Cerebellar cortex (tissue), 1 donor: ENCODE data around the gene RSPO3.

Source experiments
- DNase-seq: peaks from one replicate; pipeline ENCODE4 v3.0.0-alpha.2; 2015; ENCODE audit warnings: low spot score

Gene RSPO3

DNA sequence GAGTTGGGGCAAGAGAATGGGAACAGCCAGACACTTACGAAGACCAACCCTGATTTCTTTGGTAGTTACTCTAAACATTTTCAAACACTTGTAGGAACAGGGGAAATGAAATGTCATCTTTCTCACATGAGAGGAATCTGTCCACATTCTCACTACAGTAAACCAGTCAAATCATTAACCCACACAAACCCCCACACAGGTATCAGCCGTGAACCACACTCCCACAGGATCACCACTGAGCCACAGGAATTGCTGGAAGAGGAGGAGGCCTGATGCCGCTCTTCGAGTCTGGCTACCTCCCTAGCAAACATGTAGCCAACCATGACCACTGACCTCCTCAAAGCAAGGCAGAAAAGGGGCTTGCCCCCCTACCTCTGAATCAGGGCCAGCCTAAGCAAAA, 6.9 kb upstream of the RSPO3 start:
- DNase-seq = no peak

GRCh38 chr6:127114214-127114760, 4.2 kb upstream of the RSPO3 start:
- no peak for DNase-seq

GRCh38 chr6:127115084-127115655, 3.3 kb upstream of the RSPO3 start:
- no peak for DNase-seq

- DNase-seq = no peak
Measured at GRCh38 chr6:127115746-127116145, 2.7 kb upstream of the RSPO3 start.

DNA sequence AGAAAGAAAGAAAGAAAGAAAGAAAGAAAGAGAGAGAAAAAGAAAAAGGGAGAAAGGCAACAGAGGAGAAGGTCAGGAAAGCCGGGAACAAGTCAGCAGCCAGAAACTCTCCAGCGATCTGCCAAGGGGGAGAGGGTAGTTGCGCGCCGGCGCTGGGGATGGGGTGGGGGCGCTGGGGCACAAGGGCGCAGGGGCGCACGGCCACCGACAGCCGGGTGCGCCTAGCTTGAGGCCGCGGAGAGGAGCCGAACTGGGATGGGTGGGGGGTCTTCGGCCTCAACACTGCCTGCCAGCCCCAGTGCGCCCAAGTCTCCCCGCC, 533 bp upstream of the RSPO3 start:
- no peak for DNase-seq

- DNase-seq = peak; percentile 36
Measured at GRCh38 chr6:127119102-127120022, 891 bp downstream of the RSPO3 start.

DNA sequence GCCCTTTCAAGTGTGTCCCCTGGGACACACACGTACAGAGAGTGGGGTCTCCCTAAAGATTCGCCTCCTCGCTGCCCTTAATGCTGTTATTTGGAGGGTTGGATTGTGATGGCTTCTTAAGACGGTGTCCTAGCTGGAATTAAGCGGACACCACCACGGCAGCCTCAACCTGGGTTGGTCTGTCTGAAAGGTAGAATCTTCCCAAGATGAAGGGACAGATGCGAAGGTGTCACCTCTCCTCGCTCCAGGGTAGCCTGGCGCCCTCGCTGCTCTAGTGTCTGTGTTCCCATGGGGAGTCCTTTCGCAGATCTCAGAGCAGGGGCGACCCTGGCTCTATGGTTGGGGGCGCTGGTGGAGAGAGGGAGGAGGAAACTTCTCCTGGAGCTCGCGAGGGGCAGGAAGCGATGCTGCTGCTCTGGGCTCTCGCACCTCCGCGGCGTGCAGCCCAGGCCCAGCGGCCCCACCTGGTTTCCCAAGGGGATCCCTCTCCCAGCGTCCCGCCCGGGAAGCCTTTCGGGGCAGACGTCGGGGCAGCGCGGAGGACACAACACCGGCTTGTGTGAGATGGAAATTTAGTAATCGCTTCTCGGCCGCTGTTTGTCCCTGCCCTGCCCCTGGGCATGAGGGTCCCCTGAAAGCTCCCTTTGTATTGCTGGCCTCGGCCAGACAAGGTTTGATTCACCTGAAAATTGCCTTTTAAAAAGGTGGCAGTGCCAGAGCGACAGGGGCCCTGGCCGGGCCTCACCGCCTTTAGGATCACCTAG, 1.7 kb downstream of the RSPO3 start:
- no peak for DNase-seq

GRCh38 chr6:127120787-127121636, 2.5 kb downstream of the RSPO3 start:
- peak; percentile 95 for DNase-seq

DNA sequence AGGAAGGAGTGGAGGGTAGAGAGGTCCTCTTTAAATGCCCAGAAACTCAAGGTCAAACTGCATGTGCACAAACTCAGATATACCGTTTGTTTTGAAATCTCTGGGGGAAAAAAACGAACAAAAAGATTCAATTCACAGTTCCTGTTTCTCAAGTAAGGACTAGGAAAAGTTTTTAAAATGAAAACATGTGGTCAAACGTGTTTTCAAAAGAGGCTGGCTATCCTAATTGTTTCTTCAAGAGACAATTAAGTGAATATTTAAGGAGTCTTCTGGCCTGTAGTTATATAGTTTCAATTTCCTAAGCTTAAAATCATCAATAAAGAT, 3.1 kb downstream of the RSPO3 start:
- DNase-seq = no peak

DNA sequence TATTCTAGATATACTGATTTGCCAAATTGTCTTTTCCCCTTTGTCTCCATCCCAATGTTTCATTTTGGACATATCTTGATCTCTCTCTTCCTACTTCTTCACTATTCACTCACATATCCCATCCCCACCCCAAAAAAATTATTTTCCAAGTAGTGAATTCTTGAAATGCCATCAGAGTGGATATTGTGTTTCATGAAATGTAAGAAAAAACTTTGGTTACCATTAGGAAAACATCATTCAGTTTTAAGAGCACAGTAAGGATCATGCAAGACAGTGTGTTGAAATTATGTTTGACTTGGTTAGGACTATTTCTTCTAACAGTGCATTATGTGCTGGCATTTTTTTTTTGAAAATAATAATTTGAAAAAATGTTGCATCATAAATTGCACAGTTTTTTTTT, 5.7 kb downstream of the RSPO3 start:
- DNase-seq = no peak

DNA sequence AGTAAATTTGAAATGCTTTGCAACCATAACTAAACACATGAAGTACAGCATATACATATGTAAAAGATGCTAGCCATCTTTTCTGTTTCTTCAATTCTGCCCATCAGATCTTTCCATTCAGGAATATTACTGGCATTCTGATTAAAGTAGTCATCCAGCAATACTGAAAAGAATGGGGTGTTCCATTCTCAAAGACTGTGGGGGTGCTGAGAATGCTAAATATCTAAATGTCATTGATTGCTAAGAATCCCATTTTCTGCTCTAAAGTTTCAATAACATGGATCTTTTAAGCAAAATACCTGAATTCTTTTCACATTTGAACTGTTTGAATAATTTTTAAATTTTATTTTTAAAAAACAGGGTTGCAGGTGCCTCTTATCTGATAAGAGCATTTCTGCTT, 6.2 kb downstream of the RSPO3 start:
- DNase-seq = no peak

- no peak for DNase-seq
Measured at GRCh38 chr6:127128066-127128465, 9.6 kb downstream of the RSPO3 start.

- DNase-seq = no peak
Measured at GRCh38 chr6:127129251-127129650, 10.8 kb downstream of the RSPO3 start.

DNA sequence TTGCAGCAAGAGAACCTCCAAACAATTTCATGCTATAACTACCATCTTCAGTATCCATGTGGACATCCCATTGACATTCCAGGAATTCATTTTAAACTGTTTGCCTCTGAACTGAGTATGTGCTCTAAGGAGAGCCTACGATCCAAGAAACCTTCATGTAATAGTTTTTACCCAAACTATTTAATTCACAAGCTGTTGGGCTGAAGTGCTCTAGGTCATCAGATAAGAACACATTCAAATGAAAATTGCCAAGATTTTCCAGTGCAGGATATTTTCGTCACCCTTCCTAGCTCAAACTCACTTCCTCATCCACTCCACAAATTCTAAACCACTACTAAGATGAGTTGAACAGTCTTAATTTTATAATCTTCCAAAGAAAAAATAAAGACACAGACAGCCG, 12.8 kb downstream of the RSPO3 start:
- DNase-seq = no peak

DNA sequence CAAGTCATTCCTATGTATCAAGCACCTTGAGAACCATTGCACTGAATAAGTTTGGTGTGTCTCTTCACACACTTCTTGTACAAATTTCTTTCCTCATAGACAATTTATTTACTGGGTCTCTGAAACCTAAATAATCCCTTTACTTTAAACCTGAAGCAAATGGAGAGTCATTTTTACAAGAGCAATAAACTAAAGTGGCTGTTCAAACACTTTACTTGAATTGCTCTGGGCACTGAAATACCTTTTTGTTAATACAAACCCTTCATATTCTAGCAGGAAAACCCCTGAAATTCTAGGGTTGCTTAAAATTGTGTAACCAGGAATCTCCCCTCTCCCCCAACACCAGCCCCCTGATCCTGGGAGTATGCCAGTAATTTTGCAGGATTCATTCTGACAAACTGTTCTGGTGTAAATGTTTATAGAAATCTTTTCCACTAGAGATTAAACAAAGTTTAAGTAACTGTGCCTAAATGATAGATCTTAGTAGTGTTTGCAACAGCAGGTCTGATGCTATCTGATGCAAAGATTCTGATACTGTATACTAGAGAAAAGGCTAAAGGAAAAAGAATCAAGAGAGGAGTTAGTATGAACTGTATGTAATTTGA, 13.4 kb downstream of the RSPO3 start:
- DNase-seq = no peak

GRCh38 chr6:127134136-127134535, 15.7 kb downstream of the RSPO3 start:
- DNase-seq = no peak

GRCh38 chr6:127136786-127137185, 18.3 kb downstream of the RSPO3 start:
- no peak for DNase-seq

DNA sequence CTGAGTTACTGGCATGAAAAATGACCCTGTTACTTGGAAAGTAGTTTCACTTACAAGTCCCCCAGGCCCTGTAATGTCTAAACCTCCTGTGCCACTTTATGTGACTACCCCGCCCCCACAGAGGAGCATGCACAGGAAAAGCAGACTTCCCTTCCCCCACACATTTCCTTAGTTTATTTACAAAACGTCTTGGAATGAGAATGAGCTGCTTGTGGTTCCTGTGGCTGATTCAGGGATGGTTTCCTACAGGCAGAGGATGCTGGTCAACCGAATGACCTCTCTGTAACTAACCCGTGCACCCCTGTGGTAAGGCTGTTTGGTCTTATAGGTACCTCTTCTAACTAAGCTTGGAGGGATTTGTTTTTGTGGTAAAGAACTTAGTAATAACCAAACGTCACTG, 28.5 kb downstream of the RSPO3 start:
- no peak for DNase-seq

GRCh38 chr6:127147534-127147933, 29.1 kb downstream of the RSPO3 start:
- no peak for DNase-seq

- DNase-seq = peak; percentile 22
Measured at GRCh38 chr6:127148511-127148910, 30.0 kb downstream of the RSPO3 start.

DNA sequence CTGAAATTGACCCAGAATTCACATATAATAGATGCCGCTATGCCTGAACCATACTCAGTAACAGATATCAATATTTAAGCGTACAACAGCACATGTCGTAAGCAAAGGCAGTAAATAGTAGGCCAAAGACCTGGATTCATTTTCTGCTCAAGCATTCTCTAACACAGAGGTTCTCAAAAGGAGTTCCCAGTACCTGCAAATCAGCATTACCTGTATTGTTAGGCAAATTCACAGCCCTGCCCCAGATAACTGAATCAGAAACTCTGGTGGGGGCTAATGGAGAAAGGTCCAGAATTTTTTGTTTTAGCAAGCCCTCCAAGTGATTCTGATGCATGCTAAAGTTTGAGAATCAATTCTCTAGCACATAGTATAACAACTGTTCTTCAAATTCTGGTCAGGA, 36.0 kb downstream of the RSPO3 start:
- DNase-seq = no peak

DNA sequence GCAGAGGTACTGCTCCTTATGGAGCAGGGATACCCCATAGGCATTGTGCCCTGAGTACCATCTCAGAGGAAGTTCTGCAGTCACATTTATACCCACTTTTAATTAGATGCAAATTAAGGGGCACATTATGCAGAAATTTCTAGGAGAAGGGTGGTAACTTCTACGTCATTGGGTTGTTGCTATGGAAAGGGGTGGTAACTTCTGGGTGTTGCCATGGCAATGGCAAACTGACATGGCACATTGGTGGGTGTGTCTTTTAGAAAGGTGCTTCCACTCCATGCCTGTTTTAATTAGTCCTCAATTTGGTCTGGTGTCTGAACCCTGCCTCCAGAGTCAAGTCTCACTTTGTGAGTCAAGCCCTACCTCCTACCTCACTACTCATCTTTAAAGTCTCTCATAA, 42.0 kb downstream of the RSPO3 start:
- no peak for DNase-seq
